Measurements from ENCODE around the gene AVL9.
"Not testable (repeated sequence)": the region's sequence is repeated elsewhere in the genome, so short reads cannot be mapped to it uniquely, and the experiment has no call there.

The AVL9 gene

GRCh38 chr7:32603492-32603891, 108.2 kb downstream of the AVL9 start:
- not testable (repeated sequence) for H3K4me1 ChIP-seq (ENCODE audit: control insufficient read depth, insufficient read depth, low read length); H3K27me3 ChIP-seq (ENCODE audit: control insufficient read depth, insufficient read depth, low read length); H3K4me3 ChIP-seq (ENCODE audit: low read depth, low read length); H3K36me3 ChIP-seq (ENCODE audit: control insufficient read depth, insufficient read depth, low read length); H3K9ac ChIP-seq (ENCODE audit: low read depth, low read length); H3K9me3 ChIP-seq (ENCODE audit: control insufficient read depth, insufficient read depth, low read length)

DNA sequence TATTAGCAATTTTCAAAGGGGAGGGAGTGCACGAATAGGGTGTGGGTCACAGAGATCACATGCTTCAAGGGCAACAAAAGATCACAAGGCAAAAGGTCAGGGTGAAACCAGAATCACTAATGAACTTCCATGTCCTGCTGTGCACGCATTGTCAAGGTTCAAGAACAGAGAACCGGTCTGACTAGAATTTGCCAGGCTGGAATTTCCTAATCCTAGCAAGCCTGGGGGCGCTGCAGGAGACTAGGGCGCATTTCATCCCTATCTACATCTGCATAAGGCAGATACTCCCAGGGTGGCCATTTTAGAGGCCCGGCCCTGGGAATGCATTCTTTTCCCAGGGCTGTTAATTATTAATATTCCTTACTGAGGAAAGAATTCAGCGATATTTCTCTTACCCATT, 108.8 kb downstream of the AVL9 start:
- H3K4me3 ChIP-seq (ENCODE audit: low read depth, low read length); H3K4me1 ChIP-seq (ENCODE audit: control insufficient read depth, insufficient read depth, low read length); H3K9ac ChIP-seq (ENCODE audit: low read depth, low read length); H3K27me3 ChIP-seq (ENCODE audit: control insufficient read depth, insufficient read depth, low read length); H3K36me3 ChIP-seq (ENCODE audit: control insufficient read depth, insufficient read depth, low read length); H3K9me3 ChIP-seq (ENCODE audit: control insufficient read depth, insufficient read depth, low read length): not testable (repeated sequence)

DNA sequence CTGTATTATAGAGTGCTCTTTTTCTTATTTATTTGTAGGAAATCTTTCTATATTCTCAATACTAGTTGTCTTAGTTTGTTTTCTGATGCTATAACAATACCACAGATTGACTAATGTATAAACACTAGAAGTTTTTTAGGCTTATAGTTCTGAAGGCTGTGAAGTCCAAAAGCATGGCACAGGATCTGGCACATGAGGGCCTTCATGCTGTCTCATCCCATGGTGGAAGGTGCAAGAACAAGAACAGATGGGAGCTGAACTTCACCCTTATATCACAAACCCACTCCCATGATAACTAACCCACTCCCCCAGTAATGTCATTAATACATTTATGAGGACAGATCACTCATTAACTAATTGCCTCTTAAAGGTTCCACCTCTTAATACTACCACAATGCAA, 109.7 kb downstream of the AVL9 start:
- Histone ChIP-seq H3K27me3 (ENCODE audit: control insufficient read depth, insufficient read depth, low read length) (no peaks in the 10 kb centered on the region), H3K9ac (ENCODE audit: low read depth, low read length) (no peak overlapping the region), H3K4me1 (ENCODE audit: control insufficient read depth, insufficient read depth, low read length) (no peaks in the 10 kb centered on the region), H3K36me3 (ENCODE audit: control insufficient read depth, insufficient read depth, low read length) (no peaks in the 10 kb centered on the region), H3K4me3 (ENCODE audit: low read depth, low read length) (no peak overlapping the region), H3K9me3 (ENCODE audit: control insufficient read depth, insufficient read depth, low read length) (peaks cover 8% of the 10 kb centered on the region)

- Histone ChIP-seq H3K9me3 (ENCODE audit: control insufficient read depth, insufficient read depth, low read length) (peaks cover 8% of the 10 kb centered on the region), H3K36me3 (ENCODE audit: control insufficient read depth, insufficient read depth, low read length) (no peaks in the 10 kb centered on the region), H3K9ac (ENCODE audit: low read depth, low read length) (no peak overlapping the region), H3K4me1 (ENCODE audit: control insufficient read depth, insufficient read depth, low read length) (peaks cover 4% of the 10 kb centered on the region), H3K4me3 (ENCODE audit: low read depth, low read length) (no peak overlapping the region), H3K27me3 (ENCODE audit: control insufficient read depth, insufficient read depth, low read length) (no peaks in the 10 kb centered on the region)
These were observed 114.2 kb downstream of the AVL9 start for GRCh38 chr7:32609463-32609862.

DNA sequence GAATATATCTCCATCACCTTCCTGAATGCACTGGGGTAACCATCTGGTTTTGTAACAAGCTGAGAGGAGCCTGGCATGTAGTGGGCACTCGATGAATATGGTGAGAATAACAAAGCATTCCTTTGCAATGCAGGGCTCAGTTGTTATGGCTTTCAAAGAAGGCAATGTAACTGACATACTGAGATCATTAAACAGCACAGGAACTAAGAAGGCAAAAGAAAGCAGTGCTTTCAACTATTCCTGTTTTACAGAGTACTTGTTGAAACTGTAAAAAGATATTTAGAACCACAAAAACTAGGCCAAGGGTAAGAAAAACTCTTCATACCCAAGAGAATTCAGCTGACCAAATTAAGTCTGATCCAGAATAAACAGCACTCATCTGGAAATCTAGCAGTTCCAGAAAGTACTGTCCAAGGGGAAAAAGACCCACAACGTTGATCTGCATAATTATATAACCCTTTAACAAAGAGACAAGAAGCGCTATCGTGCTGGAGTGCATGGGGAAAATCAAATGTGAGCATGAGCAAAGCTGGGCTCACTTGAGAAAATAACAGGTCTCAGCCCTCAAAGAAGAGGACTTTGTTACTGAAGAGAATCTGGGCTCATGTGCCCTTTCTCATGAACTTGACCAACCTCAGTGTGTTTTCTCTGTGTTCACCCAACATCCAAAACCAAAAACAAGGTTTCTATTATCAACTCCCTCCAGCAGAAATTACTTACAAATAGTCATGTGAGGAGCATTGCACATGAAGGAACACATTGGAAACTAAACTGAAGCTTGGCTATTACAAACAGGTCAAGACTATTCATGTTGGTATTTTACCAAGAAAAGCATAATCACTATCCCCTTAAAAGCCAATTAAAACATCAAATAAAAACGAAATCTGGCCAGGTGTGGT, 116.2 kb downstream of the AVL9 start:
- H3K4me3 ChIP-seq (ENCODE audit: low read depth, low read length), result no peak overlapping the region
- H3K27me3 ChIP-seq (ENCODE audit: control insufficient read depth, insufficient read depth, low read length), result no peaks in the 10 kb centered on the region

GRCh38 chr7:32616625-32617024, 121.3 kb downstream of the AVL9 start:
- Histone ChIP-seq H3K36me3 (ENCODE audit: control insufficient read depth, insufficient read depth, low read length) (no peaks in the 10 kb centered on the region), H3K4me1 (ENCODE audit: control insufficient read depth, insufficient read depth, low read length) (peaks cover 4% of the 10 kb centered on the region), H3K9me3 (ENCODE audit: control insufficient read depth, insufficient read depth, low read length) (no peaks in the 10 kb centered on the region), H3K9ac (ENCODE audit: low read depth, low read length) (no peak overlapping the region), H3K27me3 (ENCODE audit: control insufficient read depth, insufficient read depth, low read length) (no peaks in the 10 kb centered on the region), H3K4me3 (ENCODE audit: low read depth, low read length) (no peak overlapping the region)

More for the DNA sequence above, 116.2 kb downstream of the AVL9 start:
- H3K36me3 ChIP-seq (ENCODE audit: control insufficient read depth, insufficient read depth, low read length), result no peaks in the 10 kb centered on the region
- peaks cover 4% of the 10 kb centered on the region for H3K4me1 ChIP-seq (ENCODE audit: control insufficient read depth, insufficient read depth, low read length)
- H3K9me3 ChIP-seq (ENCODE audit: control insufficient read depth, insufficient read depth, low read length), result no peaks in the 10 kb centered on the region
- no peak overlapping the region for H3K9ac ChIP-seq (ENCODE audit: low read depth, low read length)

DNA sequence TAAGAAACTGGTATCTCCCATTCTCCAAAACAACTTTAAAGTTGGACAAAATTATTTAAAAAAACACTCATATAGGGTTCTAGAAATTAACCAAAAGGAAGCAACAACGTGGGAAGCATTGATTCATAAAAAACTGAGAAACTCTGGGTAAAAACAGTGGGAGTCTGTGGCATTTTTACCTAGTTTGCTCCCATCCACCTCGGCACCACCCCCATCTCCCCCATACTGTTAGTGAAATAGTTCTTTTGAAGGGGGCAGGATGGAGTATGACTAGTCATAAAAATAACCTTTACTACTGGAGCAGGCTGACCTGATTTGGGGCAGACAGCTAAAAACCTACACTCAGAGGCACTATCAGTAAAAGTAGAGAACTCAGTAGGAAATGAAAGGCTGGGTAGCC, 123.2 kb downstream of the AVL9 start:
- Histone ChIP-seq H3K27me3 (ENCODE audit: control insufficient read depth, insufficient read depth, low read length) (no peaks in the 10 kb centered on the region), H3K9me3 (ENCODE audit: control insufficient read depth, insufficient read depth, low read length) (no peaks in the 10 kb centered on the region), H3K4me3 (ENCODE audit: low read depth, low read length) (no peak overlapping the region), H3K9ac (ENCODE audit: low read depth, low read length) (no peak overlapping the region), H3K4me1 (ENCODE audit: control insufficient read depth, insufficient read depth, low read length) (peaks cover 4% of the 10 kb centered on the region), H3K36me3 (ENCODE audit: control insufficient read depth, insufficient read depth, low read length) (no peaks in the 10 kb centered on the region)

GRCh38 chr7:32618987-32619386, 123.7 kb downstream of the AVL9 start:
- Histone ChIP-seq H3K27me3 (ENCODE audit: control insufficient read depth, insufficient read depth, low read length) (no peaks in the 10 kb centered on the region), H3K9me3 (ENCODE audit: control insufficient read depth, insufficient read depth, low read length) (no peaks in the 10 kb centered on the region), H3K9ac (ENCODE audit: low read depth, low read length) (no peak overlapping the region), H3K4me3 (ENCODE audit: low read depth, low read length) (no peak overlapping the region), H3K4me1 (ENCODE audit: control insufficient read depth, insufficient read depth, low read length) (peaks cover 4% of the 10 kb centered on the region), H3K36me3 (ENCODE audit: control insufficient read depth, insufficient read depth, low read length) (no peaks in the 10 kb centered on the region)

DNA sequence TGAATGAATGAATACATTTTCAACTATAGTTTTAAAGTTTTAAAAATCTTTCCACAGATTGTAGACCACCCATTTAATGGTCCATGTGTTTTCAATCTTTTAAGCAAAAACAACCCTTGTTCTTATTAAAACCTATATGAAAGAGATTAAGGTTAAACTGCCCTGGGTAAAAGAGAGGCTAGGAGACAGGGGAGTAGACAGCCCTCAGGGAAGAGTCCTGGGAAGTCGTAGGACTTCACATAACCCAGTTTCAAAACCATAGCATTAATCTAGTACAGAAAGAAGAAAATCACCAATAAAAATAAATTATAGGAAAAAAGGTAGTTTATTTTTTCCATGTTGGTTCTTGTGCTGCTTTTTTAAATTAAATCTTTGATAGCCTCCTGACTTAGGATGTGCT, 124.1 kb downstream of the AVL9 start:
- H3K9me3 ChIP-seq (ENCODE audit: control insufficient read depth, insufficient read depth, low read length); H3K9ac ChIP-seq (ENCODE audit: low read depth, low read length); H3K4me1 ChIP-seq (ENCODE audit: control insufficient read depth, insufficient read depth, low read length); H3K36me3 ChIP-seq (ENCODE audit: control insufficient read depth, insufficient read depth, low read length); H3K4me3 ChIP-seq (ENCODE audit: low read depth, low read length); H3K27me3 ChIP-seq (ENCODE audit: control insufficient read depth, insufficient read depth, low read length): not testable (repeated sequence)

GRCh38 chr7:32631021-32631420, 135.7 kb downstream of the AVL9 start:
- no peaks in the 10 kb centered on the region for H3K4me1 ChIP-seq (ENCODE audit: control insufficient read depth, insufficient read depth, low read length)
- H3K27me3 ChIP-seq (ENCODE audit: control insufficient read depth, insufficient read depth, low read length), result no peaks in the 10 kb centered on the region
- H3K4me3 ChIP-seq (ENCODE audit: low read depth, low read length), result no peak overlapping the region
- no peaks in the 10 kb centered on the region for H3K9me3 ChIP-seq (ENCODE audit: control insufficient read depth, insufficient read depth, low read length)
- H3K36me3 ChIP-seq (ENCODE audit: control insufficient read depth, insufficient read depth, low read length), result no peaks in the 10 kb centered on the region
- no peak overlapping the region for H3K9ac ChIP-seq (ENCODE audit: low read depth, low read length)

DNA sequence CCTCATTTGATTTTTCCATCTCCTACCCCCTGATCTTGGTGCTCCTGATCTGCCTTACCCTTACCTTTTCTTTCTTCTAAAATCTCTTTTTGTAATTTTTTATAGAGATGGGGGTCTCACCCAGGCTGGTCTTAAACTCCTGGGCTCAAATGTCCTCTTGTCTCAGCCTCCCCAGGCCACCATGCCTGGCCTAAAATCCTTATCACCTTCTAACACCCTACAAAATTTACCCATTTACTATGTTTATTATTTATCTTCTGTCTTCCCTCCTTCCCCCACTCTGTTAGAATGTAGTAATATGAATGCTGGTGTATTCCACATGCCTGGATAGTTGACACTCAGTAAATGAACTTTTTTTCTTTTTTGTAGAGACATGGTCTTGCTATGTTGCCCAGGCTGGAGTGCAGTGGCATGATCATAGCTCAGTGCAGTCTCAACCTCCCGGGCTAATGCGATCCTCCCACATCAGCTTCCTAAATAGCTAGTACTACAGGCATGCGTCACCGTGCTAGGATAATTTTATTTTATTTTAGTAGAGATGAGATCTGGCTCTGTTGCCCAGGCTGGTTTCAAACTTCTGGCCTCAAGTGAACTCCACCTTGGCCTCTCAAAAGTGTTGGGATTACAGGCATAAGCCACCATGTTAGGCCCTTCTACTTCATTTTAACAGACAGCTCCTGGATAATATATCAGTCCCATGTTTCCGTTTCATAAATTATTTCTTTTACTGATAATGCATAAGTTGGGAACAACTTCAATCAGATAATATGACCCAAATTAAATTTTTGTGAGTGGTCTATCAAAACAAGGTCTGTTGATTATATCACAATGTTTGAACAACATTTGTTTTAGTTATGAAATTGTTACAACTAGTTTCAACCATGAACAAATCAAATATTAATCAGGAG, 136.6 kb downstream of the AVL9 start:
- not testable (repeated sequence) for H3K9me3 ChIP-seq (ENCODE audit: control insufficient read depth, insufficient read depth, low read length); H3K4me1 ChIP-seq (ENCODE audit: control insufficient read depth, insufficient read depth, low read length); H3K27me3 ChIP-seq (ENCODE audit: control insufficient read depth, insufficient read depth, low read length); H3K36me3 ChIP-seq (ENCODE audit: control insufficient read depth, insufficient read depth, low read length); H3K4me3 ChIP-seq (ENCODE audit: low read depth, low read length); H3K9ac ChIP-seq (ENCODE audit: low read depth, low read length)

DNA sequence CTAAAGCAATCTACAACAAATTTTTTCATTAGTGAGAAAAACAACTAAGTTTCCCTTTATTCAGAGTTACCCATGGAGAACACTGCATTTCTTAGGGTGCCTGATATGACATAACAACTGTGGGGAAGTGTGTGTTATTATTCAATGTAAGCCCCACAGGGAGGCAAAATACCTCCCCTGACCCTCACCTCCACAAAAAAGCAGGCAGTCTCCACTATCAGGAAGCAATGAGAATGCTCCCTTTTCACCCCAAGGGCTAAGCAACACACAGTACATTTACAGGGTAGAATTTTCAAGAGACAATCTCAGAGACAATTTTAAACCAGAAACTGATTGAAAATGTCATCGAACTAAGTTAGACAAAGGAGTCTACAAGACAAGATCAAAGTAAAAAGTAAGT, 138.2 kb downstream of the AVL9 start:
- not testable (repeated sequence) for H3K4me3 ChIP-seq (ENCODE audit: low read depth, low read length); H3K27me3 ChIP-seq (ENCODE audit: control insufficient read depth, insufficient read depth, low read length); H3K9me3 ChIP-seq (ENCODE audit: control insufficient read depth, insufficient read depth, low read length); H3K36me3 ChIP-seq (ENCODE audit: control insufficient read depth, insufficient read depth, low read length); H3K9ac ChIP-seq (ENCODE audit: low read depth, low read length); H3K4me1 ChIP-seq (ENCODE audit: control insufficient read depth, insufficient read depth, low read length)
